Epithelial cell of esophagus (primary cell): ENCODE data around the gene SEZ6L.

Experiments
- DNase-seq: peaks from one replicate; pipeline ENCODE4 v3.0.0; 2010; ENCODE audit warnings: low read depth
- H3K4me3 ChIP-seq: 2 replicates; pipeline ENCODE4 v1.5.1; 2011; ENCODE audit warnings: mild to moderate bottlenecking, low read length, control low read depth
- CTCF ChIP-seq: IDR thresholded peaks from 2 replicates; pipeline ENCODE4 v1.5.1; 2011; ENCODE audit warnings: low read depth, mild to moderate bottlenecking, low read length, control low read depth, inconsistent platforms; ENCODE audit not compliant: insufficient read depth; ENCODE audit errors: missing control alignments

The SEZ6L gene

GRCh38 chr22:26169315-26170111, at the start of gene SEZ6L:
TSS of gene SEZ6L (plus strand) at chr22:26169462. CDS start at chr22:26169670, 208 bp downstream.
- H3K4me3 ChIP-seq = no peak within 1 kb of the TSS
- TF ChIP-seq CTCF = no peak
- DNase-seq = no peak

GRCh38 chr22:26122920-26123468, 46.3 kb upstream of the SEZ6L start:
- TF ChIP-seq CTCF = no peak
- no peak for DNase-seq
- H3K4me3 ChIP-seq = no peak overlapping the region

- no peak for TF ChIP-seq CTCF
- H3K4me3 ChIP-seq = no peak overlapping the region
- DNase-seq = no peak
Measured at GRCh38 chr22:26124991-26125725, 44.1 kb upstream of the SEZ6L start.

- H3K4me3 ChIP-seq = no peak overlapping the region
- no peak for DNase-seq
- TF ChIP-seq CTCF = no peak
Measured at GRCh38 chr22:26127126-26127525, 42.1 kb upstream of the SEZ6L start.

GRCh38 chr22:26127556-26127955, 41.7 kb upstream of the SEZ6L start:
- no peak for DNase-seq
- no peak for TF ChIP-seq CTCF
- H3K4me3 ChIP-seq = no peak overlapping the region

GRCh38 chr22:26131589-26132154, 37.6 kb upstream of the SEZ6L start:
- no peak for DNase-seq
- no peak for TF ChIP-seq CTCF
- H3K4me3 ChIP-seq = no peak overlapping the region
